Activated CD4-positive, alpha-beta T cell treated with anti-CD3 and anti-CD28 coated beads for 4 hours (primary cell): ENCODE measurements around the gene CNRIP1.
A peak's percentile ranks its signal among the peaks of the same experiment; 100 is the strongest.

Experiments
- DNase-seq, 2 donors: peaks; one replicate each; pipeline ENCODE4 v3.0.0-alpha.2; 2020

The CNRIP1 gene

DNA sequence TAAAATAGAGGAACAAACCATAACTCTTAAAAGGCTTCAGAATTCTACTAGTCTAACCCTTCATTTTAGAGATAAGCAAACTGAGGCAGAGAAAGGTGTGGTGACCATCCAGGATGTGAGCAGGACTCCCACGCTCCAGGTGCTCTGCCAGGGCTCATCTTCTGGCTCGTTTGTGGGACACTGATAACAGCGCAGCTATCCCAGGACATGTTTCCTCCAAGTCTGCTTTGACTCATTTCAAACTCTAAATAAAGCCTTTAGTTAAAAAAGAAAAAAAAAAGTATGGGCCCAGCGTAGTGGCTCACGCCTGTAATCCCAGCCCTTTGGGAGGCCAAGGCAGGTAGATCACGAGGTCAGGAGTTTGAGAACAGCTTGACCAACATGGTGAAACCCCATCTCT, 28.4 kb downstream of the CNRIP1 start:
- no peak for DNase-seq

DNA sequence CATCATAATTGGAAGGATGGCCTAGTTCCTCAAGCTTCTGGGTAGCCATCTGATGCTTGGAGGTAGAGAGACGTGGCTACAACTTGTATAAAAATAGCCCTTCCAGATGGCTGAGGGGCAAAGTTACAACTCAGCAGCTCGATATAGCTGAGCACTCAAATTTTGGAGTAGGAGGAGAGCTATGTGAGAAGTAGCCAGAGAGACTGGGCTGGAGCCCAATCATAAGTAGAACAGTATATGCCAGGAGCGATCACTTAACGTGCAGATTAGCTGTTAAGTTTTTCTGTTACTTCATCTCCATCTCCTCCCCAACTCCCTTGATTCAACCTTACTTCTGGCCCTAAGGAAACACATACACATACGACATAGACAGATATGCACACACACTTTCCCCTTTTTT, 28.8 kb downstream of the CNRIP1 start:
- DNase-seq = no peak

DNA sequence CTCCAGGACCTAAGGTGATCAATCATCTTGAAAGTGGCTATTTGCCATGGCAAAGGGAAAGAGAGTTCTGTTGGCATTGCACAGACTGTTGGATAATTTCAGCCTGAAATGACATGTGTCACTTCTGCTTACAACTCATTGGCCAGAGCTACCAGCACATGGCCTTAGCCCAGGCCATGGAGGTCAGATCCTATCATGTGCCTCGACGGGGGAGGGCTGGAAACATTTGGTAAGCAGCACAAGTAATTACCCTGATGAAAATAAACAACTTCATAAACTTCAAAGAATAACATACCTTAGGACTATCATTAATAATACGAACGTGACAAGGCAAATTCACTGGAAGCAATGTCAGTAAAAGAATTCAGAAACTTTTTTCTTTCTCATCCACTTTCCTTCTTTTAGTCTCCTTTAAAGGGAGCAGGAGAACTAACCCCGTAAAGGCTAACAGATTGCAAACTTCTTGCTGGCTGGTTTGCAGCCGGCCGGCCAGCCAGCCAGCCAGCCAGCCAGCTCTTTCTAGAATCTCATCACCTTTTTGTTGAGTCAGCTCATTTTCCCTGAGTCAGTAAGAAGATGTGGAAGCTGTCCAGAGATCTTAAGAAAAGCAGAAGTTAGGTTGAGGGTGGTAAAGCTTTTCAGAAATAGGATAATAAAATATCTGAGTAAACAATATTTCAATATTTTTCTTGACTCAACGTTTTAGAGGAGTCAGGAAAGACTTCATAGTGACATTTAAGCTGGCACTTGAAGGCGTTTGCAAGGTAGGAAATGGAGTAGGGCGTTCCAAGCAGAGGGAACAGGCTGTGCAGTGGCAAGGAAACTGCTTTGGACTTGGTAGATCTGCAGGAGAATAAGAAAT, 31.9 kb downstream of the CNRIP1 start:
- DNase-seq = no peak

DNA sequence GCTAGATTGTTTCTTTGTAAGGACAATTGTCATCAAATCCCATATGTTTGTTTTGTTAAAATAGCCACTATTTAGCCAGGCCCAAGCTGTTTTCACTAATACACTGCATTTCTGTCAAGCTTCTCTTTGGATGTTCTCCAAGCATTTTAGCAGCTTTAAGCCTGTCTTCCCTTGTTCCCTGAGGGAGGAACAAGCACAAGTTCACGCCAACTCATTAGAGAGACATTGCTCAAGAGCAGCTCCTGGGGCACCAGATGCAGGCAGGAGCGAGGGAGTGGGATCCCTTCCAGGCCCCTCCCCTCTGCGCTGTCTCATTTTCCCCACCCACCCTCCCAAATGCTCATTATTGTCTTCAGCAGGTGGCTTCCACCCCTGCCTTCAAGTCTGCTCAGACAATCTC, 34.9 kb downstream of the CNRIP1 start:
- DNase-seq = no peak

DNA sequence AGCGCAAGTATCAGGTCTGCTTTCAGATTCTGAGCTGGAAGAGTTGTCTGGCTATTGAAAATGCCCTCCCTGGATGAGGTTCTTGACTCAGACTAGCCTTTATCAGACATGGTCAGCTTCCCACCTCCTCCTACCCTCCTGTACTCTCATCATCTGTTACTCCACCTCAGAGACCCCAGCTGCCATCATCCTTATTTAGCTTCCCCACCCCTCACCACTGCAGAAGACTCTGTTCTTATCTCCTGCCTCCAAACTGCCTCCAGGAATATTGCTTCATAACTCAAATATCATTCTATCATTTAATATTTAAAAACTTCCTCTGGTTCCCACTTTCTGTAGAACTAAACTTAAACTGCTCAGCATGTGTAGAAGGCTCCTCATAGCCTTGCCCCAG, 36.3 kb downstream of the CNRIP1 start:
- DNase-seq = no peak

DNA sequence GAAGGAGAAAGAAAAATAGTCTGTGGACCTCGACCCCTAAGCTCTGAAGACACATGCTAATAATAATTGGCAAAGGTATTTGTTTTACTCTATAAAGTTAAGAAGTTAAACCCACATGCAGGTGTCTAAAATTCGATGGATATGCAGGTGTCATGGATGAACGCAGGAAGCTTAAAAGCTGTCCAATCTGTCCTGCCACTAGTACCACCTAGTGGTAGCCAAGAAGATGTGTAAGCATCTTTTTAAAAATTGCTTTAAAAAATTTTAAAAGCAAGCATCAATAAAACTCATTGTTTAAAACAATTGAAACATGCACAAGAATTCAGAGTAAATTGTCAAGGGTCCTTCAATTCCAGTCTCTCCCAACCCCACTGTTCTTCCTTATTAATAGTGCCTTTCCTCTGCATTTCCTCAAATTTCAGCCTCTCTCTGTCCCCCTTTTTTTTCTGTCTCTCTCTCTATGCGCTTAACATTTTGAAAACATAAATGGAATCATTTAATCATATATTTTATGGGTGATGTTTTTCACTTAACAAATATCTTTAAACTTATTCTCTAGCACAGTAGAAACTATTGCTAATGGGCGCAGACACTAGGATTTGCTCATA, 36.8 kb downstream of the CNRIP1 start:
- DNase-seq = peak; percentile 2 to 6

DNA sequence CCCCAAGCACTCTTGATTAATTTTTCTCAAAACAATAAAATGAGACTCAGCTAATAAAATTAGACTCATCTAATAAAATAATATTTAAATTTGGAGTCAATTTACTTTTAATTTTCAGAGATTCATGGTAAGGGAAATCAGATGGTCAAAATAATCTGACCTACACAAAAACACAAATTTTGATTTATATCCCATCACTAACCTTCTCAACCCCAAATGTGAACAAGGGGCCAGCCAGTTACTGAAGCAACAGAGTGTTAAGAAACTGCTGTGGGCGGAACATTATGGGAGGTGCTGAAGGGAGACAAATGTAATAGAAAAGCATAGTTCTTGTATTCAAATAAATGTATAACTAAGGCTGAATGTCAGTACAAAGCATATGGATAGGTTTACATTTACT, 39.0 kb downstream of the CNRIP1 start:
- no peak for DNase-seq

DNA sequence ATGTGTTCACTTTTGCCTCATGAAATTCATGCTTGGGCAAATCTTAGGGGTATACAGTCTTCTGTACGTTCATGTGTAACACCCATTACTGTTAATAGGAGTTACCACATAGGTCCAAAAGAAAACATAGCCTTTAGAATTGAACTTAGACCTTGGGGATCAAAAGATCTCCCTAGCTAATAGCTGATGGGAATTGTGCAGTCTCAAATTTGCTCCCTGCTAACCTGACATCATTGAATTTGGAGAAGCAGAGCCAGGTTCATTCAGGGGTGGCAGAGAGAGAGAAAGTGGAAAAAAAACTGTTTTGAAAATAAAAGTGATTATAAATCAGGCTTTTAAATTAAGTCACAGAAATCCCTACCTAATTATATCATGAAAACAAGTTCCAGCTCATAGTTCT, 39.4 kb downstream of the CNRIP1 start:
- DNase-seq = no peak

DNA sequence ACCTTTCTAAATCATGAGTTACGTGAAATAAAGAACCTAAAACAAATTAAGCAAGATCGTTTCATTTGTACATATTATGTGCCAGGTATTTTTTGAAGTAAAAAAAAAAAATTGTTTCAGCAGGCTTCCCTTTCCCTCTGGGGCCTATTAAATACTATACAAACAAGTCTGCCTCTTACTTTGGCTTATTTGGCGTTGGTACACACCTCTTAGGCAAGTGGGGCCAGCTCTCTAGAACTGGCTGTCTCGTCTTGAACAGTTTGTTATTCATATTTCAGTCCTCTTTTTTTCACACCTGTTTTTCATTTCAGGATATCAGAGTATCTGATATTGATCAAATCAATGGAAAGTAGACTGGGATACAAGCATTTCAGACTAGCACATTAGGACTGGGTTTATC, 40.1 kb downstream of the CNRIP1 start:
- no peak for DNase-seq

DNA sequence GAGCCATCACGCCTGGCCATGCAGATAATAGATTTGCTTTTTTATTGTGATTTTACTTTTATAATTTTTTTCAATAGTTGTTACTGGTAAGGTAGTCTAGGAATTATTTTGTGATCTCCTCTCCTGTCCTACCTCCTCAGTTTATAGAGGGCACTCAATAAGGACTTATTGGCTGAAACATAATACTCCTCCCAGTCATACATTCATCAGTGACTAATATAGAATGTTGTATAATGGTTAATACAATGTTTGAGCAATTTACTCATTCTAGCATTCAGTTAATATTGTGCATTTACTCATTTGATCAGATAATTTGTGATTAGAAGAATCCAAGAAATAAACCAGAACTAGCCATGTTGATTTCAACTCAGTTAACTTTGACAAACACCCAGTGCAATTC, 41.6 kb downstream of the CNRIP1 start:
- no peak for DNase-seq

DNA sequence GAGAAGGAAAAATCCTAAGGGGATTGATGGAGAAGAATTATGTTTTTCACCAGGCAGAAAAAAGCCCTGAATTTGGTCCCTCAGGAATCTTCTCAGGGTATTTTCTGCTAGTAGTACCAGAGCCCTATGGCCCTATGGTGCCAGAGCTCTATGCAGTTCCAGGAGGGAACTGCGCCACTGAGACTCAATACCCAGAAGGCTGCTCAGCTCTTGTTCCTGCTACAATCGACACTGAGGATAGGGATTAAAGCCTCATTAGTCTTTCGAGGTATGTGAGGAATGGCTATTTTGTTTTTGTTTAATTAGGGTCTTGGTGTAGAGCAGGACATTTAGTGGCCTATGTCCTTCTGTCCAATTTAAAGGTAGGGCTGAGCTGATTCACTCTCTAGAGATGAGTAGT, 45.7 kb downstream of the CNRIP1 start:
- no peak for DNase-seq

DNA sequence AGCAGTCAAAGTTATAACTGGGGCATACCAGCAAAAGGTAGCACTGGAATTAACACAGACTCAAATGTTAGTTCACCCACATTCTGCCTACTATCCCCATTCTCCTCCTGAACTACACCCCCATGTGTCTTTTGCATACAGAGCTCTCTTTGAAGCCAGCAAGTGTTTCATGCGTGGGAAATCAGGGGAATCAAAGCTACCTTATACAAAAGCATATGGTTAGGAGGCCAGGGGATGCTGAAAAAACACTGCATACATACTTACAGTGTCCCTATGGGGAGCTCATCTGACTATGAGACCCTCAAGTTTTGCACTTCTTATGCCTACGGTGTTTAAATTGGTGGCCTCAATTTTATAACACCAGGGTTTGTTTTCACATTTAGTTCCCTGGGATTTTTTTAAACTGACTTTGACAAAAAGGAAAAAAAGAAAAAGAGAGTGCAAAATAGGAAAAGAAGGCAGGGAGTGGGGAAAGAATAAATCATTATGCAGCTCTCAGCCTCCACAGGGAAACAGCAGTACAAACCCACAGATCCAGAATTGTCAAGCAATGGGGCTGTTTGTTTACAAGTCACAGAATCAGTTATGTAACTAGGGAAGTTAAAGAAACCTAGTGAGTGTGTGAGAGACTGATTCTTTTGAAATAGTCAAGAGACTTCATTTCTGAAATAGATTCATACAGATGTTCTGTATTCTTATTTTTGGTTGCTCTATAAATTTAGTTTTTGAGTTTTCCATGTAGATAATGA, 47.3 kb downstream of the CNRIP1 start:
- no peak for DNase-seq

DNA sequence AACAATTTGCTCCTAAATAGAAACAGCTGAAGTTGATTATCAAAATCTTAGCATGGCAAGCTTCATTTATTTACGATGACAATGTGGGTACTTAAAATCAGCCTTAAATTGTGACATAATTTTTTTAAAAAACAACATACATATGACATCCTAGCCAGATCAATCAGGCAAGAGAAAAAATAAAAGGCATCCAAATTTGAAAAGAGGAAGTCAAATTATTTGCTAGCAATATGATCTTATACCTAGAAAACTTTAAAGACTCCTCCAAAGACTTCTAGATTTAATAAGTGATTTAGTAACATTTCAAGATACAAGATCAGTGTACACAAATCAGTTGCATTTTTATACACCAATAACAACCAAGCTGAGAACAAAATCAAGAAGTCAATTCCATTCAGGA, 53.1 kb downstream of the CNRIP1 start:
- no peak for DNase-seq

DNA sequence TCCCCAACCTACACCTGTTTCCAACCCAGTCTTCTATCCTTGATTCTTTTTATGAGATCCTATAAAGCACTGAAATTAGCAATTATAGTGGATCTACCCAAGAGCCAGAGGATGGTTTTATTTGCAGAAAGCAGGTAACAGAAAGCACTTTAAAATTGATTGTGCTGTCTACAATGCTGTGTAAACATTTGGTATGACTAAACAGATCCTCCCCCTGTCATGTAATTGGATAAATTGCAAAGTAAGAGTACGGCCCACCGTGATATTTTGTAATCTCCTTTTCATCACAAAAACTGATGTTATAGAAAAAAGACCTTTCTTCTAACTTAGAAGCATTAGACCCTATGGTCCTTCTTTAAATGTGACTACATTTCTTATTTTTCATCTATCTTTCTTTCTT, 56.1 kb downstream of the CNRIP1 start:
- DNase-seq = no peak

DNA sequence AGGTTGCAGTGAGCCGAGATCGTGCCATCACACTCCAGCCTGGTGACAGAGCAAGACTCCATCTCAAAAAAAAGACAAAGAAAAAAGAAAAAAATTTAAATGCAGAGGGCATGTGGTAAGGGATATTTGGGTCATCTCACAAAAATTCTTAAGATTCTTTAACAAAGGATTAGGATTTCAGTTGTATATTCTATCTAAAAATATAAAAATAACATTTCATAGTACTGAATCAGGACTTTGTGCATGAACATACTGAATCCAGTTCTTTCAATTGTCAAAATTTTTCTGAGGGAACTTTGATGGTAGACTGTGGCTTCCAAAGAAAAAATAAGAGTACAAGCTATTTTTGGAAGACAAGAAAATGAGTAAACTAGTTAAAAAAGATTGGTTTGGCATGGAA, 60.9 kb downstream of the CNRIP1 start:
- no peak for DNase-seq

DNA sequence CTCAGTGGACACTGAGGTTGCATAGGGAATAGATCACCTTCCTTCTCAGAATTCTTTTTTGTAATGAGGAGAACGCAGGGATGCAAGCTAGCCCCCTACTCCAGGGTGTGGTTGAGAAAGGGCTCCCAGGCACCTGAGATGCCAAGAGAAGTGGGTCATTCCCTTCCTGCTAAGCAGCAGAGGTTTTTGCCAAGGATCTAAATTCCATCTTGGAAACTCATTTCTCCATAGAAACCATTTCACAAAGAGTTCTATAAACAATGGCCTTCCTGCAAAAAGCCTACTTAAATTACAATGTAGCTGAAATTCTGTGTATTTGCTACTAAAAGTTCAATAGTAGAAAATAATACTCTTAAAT, 63.7 kb downstream of the CNRIP1 start:
- DNase-seq = no peak

DNA sequence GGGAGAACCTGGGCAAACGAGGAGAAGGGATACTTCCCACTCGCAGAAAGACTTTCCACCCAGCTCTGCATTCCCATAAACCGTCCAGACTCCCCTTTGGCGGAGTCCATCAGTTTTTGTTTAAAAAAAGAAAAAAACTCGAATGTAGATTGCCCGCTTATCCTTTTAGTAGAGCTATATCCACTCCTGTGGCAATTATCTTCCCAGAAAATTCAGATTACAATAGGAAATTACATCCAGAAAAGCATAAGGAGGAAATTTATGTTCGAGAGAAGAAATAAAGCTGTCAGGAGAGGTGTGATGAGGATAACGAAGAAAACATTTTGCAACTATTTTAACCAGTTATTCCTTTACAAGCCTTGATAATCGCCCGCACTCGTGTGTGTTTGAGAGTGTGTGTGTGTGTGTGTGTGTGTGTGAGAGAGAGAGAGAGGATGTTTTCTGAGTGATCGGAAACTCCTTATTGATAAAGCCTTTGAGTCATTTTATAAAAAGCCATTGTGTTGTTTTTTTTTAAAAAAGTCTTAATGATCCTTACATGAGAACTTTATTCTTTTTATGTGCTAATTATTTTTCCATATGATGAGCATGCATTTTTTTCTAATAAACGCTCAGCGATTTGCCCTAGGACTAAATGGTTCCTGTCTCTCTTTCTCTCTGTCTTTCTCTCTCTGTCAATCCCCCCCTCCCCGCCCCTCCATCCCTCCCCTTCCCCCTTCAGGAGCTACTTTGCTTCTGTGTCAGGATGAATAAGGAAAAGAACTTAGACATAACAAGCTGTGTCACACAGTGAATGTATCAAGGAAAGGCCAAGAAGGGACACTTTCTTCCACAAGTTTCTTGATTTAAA, 66.3 kb downstream of the CNRIP1 start:
- DNase-seq = peak; percentile 32 to 53

DNA sequence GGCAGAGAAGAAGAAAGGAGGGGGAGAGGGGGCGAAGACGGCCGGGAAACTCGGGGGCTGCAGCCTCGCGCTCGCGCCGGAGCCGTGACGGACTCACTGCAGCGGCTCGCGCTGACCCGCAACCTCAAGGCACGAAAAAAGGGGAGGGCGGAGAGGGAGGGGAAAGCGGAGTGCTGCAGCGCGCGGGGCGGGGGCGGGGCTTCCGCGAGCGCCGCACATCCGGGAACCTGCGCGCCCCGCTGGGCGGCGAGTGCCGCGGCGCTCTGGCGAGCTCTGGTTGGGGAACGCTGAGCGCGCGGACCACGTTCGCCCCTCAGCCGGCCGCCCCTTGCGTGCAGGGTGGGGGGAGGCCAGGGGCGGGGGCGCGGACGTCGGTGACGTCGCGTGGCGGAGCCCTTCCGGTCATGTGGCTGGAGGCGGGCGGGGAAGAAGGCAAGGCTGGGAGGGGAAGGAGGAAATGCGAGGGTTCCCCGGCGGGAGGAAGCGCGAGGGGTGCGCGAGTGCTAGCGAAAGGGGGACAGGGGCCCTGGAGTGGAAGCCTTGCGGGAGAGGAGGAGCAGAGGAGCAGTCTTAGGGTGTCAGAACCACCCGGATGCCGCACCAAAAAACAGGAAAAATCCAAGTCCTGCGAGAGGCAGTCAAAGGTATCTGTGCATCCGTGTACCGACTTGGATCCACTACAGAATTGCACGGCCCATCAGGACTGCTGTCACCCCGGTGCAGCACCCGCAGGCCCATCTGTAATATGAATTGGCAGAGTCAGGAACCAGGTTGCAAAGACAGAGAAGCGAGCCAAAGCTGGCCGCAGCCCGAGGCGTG, 67.1 kb downstream of the CNRIP1 start, which contains the start of gene PPP3R1:
Gene PPP3R1 (minus strand): TSS at position 133 of the 819 bp plus-strand sequence. CDS start 405 bp downstream, outside the sequence.
- peak; percentile 90 to 92 for DNase-seq

DNA sequence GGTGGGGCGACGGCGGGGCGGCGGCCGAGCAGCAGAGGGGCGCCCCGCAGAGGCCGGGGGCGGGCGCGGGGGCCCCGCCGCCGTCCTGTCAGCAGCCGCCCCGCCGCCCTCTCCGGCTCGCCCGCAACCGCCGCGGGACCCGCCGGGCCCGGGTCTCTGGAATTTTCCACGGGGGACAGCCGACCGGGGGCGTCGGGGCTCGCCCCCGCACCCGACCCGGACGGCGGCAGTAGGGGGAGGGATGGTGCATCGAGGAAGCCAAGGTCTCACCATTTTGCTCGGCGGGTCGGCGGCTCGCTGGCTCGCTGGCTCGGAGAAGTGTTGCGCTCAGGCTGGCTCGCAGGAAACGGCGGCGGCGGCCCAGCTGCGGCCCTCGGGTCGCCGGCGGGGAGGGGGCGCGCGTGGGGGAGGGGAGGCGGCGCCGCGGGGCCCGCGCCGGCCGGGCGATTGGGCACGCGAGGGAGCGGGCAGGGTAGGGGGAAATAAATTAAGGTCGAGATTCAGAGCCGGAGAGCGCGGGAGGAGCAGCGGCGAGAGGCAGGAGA, 67.8 kb downstream of the CNRIP1 start:
- peak; percentile 46 to 70 for DNase-seq

DNA sequence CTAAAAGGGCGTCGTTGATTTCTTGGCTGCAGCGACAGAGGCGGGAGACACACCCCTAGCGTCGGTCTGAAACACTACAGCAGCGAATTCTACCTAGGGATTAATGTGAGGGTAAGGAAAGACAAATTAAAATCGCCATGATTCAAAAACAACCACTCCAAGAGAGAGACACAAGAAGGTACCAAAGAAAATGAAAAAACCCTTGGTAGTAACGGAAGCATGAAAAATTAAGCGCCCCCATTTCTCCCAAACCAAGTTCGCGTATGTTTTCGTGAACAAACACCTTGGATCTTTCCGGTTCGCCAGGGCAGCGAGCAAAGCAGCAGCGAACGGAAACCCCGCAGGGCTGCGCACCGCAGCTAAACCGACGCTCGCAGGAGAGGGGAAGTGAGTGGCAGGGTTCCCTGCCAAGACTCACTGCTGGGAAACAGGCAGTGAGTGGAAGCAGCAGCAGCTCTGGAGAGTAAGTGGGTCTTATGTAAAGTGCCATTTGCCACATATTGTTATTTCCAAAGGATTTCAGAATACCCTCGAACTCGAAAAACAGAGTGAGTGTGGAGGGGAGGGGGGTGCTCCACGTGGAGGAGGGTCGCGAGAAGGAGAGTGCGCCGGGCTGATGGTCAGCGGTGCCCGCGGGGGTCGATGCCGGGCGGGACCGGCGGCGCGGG, 68.4 kb downstream of the CNRIP1 start:
- peak; percentile 76 to 77 for DNase-seq

DNA sequence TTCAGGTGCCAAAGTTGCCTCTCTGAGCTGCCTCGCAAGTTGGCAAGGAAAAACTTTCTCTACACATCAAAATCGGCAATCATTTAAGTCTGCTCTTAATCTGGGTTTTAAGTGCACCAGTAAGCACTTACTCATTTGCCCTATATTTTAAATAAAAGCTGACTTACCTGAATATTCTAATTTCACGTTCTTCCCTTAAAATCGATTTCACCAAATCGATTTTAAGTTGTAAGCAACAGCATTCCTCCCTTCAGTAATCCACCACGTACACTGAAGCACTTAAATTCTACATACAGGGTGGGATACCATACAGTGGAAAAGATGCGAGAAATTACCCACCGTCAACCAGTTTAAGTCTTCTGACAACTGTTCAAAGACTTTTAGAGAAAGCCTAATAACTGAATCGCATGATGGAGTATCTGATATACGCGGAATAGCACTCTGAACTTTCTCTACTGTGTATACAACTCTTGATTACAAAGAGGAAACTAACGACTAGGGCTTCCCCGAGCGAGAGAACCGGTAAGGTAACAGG, 69.0 kb downstream of the CNRIP1 start:
- DNase-seq = no peak
